Gastroesophageal sphincter (tissue), 4 donors: ENCODE measurements around the gene CTNNA2. TPM values are rescaled to one million over a fixed set of nuclear protein-coding genes. Genes with fewer than 3 reads are reported as not detected.

Source experiments
- ATAC-seq: fragments of 150-250 bp; one replicate; pipeline ENCODE4 v1.9.1; 2016; ENCODE audit warnings: mild to moderate bottlenecking, moderate library complexity
- H3K27ac ChIP-seq, 4 donors: fragments of 200-600 bp; sonication (generic) in 3 of 4; 1 replicate in 3 of 4; 2 replicates in 1 of 4; pipeline ENCODE4 v1.5.1; 2016 to 2019
- H3K27me3 ChIP-seq: fragments of 200-600 bp; sonication (generic); one replicate; pipeline ENCODE4 v1.5.1; 2019
- H3K36me3 ChIP-seq, 2 donors: fragments of 200-600 bp; sonication (generic); one replicate each; pipeline ENCODE4 v1.5.1; 2019; ENCODE audit warnings: control low read depth in 1 of 2
- H3K4me1 ChIP-seq, 3 donors: fragments of 200-600 bp; sonication (generic); 1 replicate in 2 of 3; 2 replicates in 1 of 3; pipeline ENCODE4 v1.5.1; 2016 to 2019; ENCODE audit warnings: control low read depth in 2 of 3
- H3K4me3 ChIP-seq, 2 donors: fragments of 200-600 bp; sonication (generic); one replicate each; pipeline ENCODE4 v1.5.1; 2019; ENCODE audit warnings: mild to moderate bottlenecking in 1 of 2, moderate library complexity in 1 of 2
- H3K9me3 ChIP-seq, 3 donors: fragments of 200-600 bp; sonication (generic); one replicate each; pipeline ENCODE4 v1.5.1; 2017 to 2019; ENCODE audit warnings: control low read depth in 2 of 3
- CTCF ChIP-seq, 4 experiments: fragments of 200-600 bp in 2 of 4; fragments of 450-650 bp in 2 of 4; sonication (generic) in 1 of 4; IDR thresholded peaks; one replicate each; pipeline ENCODE4 v1.5.1; 2017 to 2019; ENCODE audit warnings: antibody characterized with exemption in 4 of 4, mild to moderate bottlenecking in 2 of 4, moderate library complexity in 2 of 4
- EP300 ChIP-seq: sonication (generic); formaldehyde crosslinking; IDR thresholded peaks from one replicate; pipeline ENCODE4 v1.6.1; 2017; ENCODE audit warnings: antibody characterized with exemption, mild to moderate bottlenecking
- POLR2A ChIP-seq, 2 donors: fragments of 450-650 bp; IDR thresholded peaks; one replicate each; pipeline ENCODE4 v1.6.1; 2017; ENCODE audit warnings: antibody characterized with exemption in 2 of 2, mild to moderate bottlenecking in 2 of 2, moderate library complexity in 1 of 2
- POLR2AphosphoS5 ChIP-seq: sonication (generic); formaldehyde crosslinking; IDR thresholded peaks from one replicate; pipeline ENCODE4 v1.6.1; 2017; ENCODE audit warnings: antibody characterized with exemption
- WGBS, 2 donors: methylation state at CpG; one replicate each; pipeline ENCODE4 v1.1.5; 2018; ENCODE audit warnings: low coverage in 1 of 2; 5-methylcytosine and 5-hydroxymethylcytosine counted together
- total RNA-seq, 4 donors: library from RNA; depleted of rRNA; stranded (reverse); fragments of >200 nt; gene quantifications; one replicate each; pipeline ENCODE4 v1.1.0, GENCODE V29; 2016

CTNNA2 gene
- total RNA-seq, 4 donors from 2014 or later = 0.15 to 4.2 (median 0.68) TPM

DNA sequence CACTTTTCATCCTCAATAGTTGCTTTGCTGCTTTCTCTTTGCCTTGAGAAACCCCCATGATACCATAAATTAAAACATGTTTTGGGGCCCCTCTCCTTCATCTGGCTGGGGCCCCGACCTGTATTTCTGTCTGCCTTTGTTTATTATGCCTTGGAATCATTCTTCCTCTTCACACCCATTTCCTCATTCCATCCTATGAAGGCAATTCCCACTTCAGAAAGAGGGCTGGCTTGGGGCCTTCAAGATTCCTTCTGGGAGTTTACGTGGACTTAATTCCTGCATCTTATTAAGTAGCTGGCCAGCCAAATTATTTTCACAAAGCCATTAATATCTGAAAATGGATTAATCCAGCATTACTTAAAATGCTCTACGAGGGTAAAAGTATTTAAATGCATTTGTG lies 798.5 kb downstream of the CTNNA2 start:
- WGBS, 2 donors = 40 to 53% methylated on average over 3 of the region's 3 CpGs
- no peak for ATAC-seq
- no peak overlapping the region for H3K4me3 ChIP-seq
- H3K27ac ChIP-seq = no peak overlapping the region
- no peaks in the 10 kb centered on the region for H3K9me3 ChIP-seq
- no peak for TF ChIP-seq POLR2A (IDR thresholded peaks at IDR 0.05)
- no peak for TF ChIP-seq POLR2AphosphoS5
- no peak for TF ChIP-seq CTCF (IDR thresholded peaks at IDR 0.05)
- no peak for TF ChIP-seq EP300
- no peaks in the 10 kb centered on the region for H3K36me3 ChIP-seq
- H3K4me1 ChIP-seq = no peaks in the 10 kb centered on the region
- H3K27me3 ChIP-seq = peaks cover 8% of the 10 kb centered on the region

- Histone ChIP-seq H3K9me3 (no peaks in the 10 kb centered on the region), H3K27ac (no peak overlapping the region), H3K4me1 (no peaks in the 10 kb centered on the region), H3K4me3 (no peak overlapping the region), H3K27me3 (peaks cover 4% of the 10 kb centered on the region), H3K36me3 (no peaks in the 10 kb centered on the region)
- no peak for ATAC-seq
- 91 to 94% methylated on average over 2 to 5 of the region's 5 CpGs for WGBS, 2 donors
- TF ChIP-seq EP300 (no peak), POLR2A (IDR thresholded peaks at IDR 0.05) (no peak), POLR2AphosphoS5 (no peak), CTCF (IDR thresholded peaks at IDR 0.05) (no peak)
Measured at GRCh38 chr2:80312282-80312839, 799.5 kb downstream of the CTNNA2 start.

- Histone ChIP-seq H3K9me3 (no peaks in the 10 kb centered on the region), H3K27me3 (peaks cover 11% of the 10 kb centered on the region), H3K36me3 (no peaks in the 10 kb centered on the region), H3K4me1 (peaks cover 0 to 9% (median 0%) of the 10 kb centered on the region in 3 donors), H3K4me3 (no peak overlapping the region), H3K27ac (no peak overlapping the region)
- 11 to 50% methylated on average over 2 to 7 of the region's 42 CpGs for WGBS, 2 donors
- TF ChIP-seq EP300 (no peak), POLR2A (IDR thresholded peaks at IDR 0.05) (no peak), CTCF (IDR thresholded peaks at IDR 0.05) (no peak), POLR2AphosphoS5 (no peak)
- no peak for ATAC-seq
Measured at GRCh38 chr2:80322311-80322920, 809.6 kb downstream of the CTNNA2 start.

DNA sequence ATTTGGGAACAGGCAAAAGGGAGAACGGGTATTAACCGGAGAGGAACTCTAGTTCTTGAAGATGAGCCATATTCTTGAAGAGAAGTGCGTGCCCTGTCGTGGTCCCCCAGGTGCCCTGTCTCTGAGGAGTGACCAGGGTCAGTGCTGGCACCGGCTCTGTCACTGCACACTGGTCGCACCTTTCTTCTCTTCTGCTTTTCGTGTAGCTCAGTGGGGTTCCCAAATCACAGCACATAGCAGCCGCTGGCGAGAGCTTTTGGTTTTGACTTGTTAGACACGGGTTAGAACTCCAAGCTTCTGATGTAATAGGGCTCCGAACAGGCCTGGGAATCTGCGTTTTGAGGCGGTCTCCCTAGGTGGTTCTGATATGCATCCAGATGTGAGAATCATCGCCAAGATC lies 810.1 kb downstream of the CTNNA2 start:
- Histone ChIP-seq H3K36me3 (no peaks in the 10 kb centered on the region), H3K27ac (no peak overlapping the region), H3K9me3 (no peaks in the 10 kb centered on the region), H3K4me1 (peaks cover 0 to 9% (median 0%) of the 10 kb centered on the region in 3 donors), H3K27me3 (peaks cover 11% of the 10 kb centered on the region), H3K4me3 (no peak overlapping the region)
- WGBS, 2 donors = 66 to 70% methylated on average over 10 to 11 of the region's 14 CpGs
- no peak for TF ChIP-seq EP300
- ATAC-seq = no peak

GRCh38 chr2:80323610-80324009 lies 810.8 kb downstream of the CTNNA2 start:
- no peaks in the 10 kb centered on the region for H3K9me3 ChIP-seq
- no peak for TF ChIP-seq POLR2AphosphoS5
- no peak for ATAC-seq
- 67% methylated on average over 1 of the region's 1 CpG; no CpG with 5 or more reads in 1 of the 2 donors for WGBS, 2 donors
- no peaks in the 10 kb centered on the region for H3K36me3 ChIP-seq
- H3K4me3 ChIP-seq = no peak overlapping the region
- no peak overlapping the region for H3K27ac ChIP-seq
- H3K27me3 ChIP-seq = peaks cover 11% of the 10 kb centered on the region
- peaks cover 0 to 9% (median 0%) of the 10 kb centered on the region in 3 donors for H3K4me1 ChIP-seq

DNA sequence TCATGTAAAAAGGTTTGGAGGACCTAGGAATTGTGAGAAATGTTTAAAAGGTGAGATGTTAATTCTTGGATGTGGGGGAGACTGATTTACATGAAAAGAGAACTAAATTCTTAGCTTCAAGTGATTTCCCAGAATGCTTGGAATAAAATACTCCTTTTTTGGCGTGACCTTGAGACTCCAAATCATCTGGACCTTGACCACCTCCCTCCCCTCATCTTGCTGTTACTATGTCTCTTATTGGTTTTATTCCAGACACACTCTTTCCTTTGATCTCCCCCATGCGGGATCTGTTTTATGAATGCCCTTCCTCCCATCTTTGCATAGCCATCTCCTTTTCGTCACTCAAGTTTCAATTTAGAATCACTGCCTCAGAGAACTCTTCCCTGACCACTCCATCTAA lies 811.7 kb downstream of the CTNNA2 start:
- H3K27me3 ChIP-seq = peaks cover 11% of the 10 kb centered on the region
- WGBS, 2 donors = 86 to 87% methylated on average over 3 of the region's 3 CpGs
- TF ChIP-seq CTCF (IDR thresholded peaks at IDR 0.05) (no peak), POLR2A (IDR thresholded peaks at IDR 0.05) (no peak), EP300 (no peak), POLR2AphosphoS5 (no peak)
- H3K27ac ChIP-seq = no peak overlapping the region
- ATAC-seq = no peak
- H3K36me3 ChIP-seq = no peaks in the 10 kb centered on the region
- no peak overlapping the region for H3K4me3 ChIP-seq
- no peaks in the 10 kb centered on the region for H3K9me3 ChIP-seq
- H3K4me1 ChIP-seq = peaks cover 0 to 9% (median 0%) of the 10 kb centered on the region in 3 donors
